Measurements from ENCODE around the gene PON2. TPM values are rescaled to one million over a fixed set of nuclear protein-coding genes. Genes with fewer than 3 reads are reported as not detected.
"Not testable (repeated sequence)": the region's sequence is repeated elsewhere in the genome, so short reads cannot be mapped to it uniquely, and the experiment has no call there.

Gene PON2
- 65.7 TPM for polyA plus RNA-seq (2013, experiment 1 of 2; ENCODE audit: insufficient read length)
- polyA plus RNA-seq (2013, experiment 2 of 2; ENCODE audit: insufficient read length) = 65.0 TPM

DNA sequence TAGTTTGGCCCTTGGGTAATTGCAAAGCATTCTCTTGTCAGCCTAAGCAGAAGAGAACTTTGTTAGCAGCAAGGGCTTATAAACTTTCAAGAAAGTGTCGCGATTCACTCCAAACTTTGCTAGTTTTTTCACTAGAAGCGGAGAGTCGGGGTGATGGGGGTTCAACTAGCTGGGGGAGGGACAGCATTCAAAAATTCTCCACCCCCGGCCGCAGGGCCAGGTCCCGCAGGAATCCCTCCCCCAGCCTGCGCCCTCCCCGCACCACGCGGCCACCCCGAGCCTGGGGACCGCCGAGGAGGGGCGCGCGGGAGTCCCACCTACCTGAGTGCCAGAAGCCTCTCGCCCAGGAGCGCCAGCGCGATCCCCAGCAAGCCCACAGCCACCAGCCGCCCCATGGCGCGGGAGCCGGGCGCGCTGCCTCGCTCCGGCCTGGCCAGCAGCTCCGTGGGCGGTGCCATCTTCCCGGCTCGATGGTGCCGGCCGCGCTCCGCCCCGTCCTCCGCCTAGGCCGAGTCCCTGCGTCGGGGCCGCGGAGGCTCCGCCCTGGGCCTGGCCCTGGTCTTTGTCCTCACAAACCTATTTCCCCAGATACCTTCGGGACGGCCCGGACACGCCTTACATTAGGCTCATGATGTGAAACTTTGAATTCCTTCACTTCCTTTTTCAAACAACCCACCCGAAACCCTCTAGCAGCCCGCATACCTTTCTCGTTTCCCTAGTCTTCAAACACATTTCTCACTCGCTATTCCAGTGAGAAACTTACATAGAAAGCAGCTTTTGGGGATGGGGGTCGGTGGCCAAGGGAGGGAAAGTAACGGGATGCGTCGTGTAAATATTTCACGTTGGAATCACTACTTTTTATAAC is at the start of gene PON2:
Gene PON2 (minus strand): TSS at position 472 of the 865 bp plus-strand sequence. CDS start 77 bp downstream, at position 395.
- DNase-seq = peak; percentile 86

DNA sequence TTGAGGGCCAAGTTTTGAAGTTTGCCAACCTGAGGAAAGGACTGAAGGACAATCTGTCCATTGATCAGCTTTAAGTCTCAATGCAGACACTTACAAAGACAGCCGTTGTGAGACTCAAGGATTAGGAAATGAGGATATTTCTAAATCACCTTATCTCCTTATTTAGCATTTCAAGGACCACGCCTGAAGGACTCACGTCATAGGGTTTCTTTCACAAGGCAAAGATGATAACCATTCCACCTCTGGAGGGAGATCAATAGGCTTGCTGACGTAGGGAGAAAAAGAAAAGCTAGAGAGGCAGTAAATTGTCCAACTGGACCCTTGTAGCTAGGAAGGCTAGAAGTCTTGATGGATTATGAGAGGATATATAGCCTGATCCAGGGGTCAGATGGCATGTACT is 47.6 kb upstream of the PON2 start:
- DNase-seq = no peak

DNA sequence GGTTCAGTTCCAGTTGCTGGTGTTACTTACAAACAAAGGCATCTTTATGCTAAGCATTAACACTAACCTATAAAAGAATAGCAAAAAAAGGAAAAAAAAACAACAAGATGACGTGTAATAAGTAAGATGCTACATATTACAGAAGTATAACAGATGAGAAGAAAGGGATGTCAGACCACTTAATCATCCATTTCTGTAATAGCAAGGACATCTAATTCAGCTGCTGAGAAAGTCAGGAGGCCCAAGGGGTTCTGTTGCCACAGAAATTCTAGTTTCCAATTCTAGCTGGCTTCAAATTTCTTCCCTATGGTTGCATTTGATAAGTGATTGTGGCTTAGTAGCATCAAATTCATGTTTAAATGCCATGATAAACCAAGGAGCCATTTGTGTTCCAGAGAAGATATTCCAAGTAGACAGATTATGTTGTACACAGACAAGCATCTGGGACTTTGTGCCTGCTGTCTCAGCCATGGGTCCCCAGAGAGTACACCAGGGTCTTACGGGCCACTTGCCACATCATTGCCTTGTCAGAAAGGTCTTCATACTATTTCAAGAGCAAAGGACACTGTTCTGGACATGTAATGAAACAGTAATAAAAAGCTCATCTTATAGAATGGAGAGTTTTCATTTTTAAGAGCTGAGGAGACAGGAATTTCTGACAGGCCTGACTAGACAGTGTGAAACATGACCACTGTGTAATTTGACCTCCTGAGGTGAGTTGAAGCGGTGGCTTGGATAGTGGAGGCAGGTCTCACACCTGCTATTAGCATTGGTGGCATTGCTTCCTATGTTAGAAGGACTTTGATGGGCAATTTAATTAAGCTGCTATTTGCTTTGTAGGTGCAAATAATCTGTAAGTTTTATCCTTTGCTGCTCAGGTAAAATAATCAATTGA is 46.7 kb upstream of the PON2 start:
- DNase-seq = peak; percentile 13

DNA sequence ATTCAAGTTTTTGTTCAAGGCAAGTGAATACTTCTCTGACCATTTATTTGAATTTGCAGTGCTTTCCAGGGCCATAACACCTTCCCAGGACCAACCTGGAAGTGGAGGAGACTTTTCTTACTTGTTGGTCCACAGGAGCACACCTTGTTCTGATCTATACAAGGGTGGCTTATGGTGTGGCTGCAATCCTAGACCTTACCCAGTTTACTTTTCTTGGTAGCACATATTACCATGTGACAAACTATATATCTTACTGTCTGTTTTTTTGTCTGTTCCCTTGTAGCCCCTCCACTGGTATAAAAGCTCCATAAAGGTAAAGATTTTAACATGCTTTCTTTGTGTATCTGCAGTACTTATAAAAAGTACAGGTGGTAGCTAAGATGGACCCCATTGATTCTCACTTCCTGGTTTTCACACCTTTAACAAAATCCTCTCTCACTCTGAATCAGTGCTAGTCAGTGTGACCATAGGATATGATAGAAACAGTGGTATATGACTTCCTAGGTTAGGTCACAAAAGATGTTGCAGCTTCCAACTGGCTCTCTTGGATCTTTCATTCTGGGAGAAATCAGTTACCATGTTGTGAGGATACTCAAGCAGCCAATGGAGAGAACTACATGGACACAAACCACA is 45.3 kb upstream of the PON2 start:
- no peak for DNase-seq

DNA sequence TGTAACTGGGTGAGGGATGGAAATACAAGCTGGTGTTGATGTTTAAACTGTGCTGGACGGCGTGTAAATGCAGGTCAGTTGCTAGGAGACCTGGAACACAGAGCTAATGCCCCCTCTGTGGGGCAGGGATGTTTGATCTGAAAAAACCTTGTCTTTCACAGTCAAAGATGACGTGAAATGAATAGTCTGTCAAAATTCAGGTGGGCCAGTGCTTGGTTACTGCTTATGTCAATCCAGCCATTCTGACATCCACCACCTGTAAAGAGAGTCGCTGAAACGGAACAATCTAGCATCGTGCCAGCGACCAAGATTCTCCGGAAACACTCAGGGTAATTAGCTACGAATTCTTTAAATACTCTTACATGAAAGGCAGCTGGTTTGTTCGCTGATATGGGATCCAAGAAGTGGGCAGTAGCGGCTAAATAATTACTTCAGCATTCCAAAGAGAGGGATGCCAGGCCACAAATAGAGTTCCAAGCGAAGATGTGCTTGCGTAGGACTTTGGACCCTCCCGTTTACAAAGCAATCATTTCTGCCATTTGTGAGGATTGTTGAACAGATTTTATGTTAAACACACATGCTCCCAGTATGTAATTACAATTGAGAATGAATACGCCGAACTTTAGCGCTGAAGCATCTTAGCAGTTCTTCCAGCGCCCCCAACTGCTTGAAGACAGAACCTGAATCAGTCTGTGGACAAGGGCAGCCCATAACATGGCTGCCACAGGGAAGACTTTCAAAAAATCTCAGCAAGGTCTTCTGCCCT is 43.6 kb upstream of the PON2 start:
- DNase-seq = peak; percentile 62

DNA sequence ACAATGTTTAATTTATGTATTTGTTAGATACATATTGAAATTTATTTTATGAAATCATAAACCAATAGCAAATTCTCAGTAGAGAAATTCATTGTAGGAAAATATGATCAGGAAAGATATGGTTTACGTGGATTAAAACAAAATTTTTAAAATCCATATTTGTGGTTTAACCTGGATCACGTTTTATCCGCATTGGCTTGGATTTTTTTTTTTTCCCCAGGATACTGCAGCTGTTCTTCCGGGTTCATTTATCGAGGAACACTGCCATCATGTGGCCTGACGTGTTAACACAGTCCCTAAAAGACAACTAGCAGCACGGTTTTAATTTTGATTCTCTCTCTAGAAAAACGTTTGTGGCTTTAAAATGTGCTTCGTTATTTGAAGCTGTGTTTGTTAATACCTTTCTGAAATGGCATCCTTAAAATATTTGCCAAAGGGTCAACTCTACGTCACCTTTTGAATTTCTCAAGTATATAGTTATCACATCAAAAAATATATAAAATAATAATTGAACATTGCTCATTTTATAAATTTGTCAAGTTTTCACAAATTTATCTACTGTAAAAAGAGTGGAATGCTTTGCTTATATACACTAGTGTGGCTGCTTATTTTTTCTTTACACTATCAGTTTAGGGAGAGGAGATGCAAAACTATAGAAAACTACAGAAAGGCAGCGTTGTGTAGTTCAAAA is 42.2 kb upstream of the PON2 start:
- peak; percentile 69 for DNase-seq

DNA sequence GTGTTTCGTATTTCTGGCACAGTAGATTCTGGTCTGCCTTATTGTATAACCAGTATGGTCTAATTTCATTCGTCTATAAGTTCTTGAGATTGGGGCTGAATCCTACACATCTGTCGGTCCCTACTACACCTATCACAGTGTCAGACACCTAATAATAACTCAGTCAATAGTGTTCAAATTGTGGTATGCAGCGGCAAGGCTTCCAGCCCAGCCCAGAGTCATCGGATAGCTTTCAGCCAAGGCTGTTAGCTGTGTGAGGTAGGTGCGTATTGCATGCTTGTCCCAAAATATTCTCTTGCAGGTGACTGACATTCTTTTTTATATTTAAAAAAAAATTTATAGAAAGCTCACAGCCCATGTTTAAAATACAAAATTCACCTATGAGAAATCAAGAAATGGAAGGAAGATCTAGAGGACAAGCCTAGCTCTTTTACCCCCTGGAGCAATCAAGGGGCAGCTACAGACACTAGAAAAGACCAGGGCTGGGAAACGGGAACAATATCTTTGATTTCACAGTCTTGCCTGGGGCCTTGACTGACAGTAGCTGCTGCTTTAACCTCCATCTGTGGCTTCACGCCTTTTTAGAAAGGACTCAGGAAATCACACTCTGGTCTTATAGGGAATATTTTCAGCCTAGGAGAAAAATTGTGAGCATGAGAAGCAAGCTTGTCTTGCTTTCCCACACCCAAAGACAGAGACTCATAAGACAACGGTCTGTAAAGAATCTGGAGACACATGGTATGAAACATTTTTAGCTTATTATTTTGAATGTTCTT is 41.4 kb upstream of the PON2 start:
- DNase-seq = no peak

DNA sequence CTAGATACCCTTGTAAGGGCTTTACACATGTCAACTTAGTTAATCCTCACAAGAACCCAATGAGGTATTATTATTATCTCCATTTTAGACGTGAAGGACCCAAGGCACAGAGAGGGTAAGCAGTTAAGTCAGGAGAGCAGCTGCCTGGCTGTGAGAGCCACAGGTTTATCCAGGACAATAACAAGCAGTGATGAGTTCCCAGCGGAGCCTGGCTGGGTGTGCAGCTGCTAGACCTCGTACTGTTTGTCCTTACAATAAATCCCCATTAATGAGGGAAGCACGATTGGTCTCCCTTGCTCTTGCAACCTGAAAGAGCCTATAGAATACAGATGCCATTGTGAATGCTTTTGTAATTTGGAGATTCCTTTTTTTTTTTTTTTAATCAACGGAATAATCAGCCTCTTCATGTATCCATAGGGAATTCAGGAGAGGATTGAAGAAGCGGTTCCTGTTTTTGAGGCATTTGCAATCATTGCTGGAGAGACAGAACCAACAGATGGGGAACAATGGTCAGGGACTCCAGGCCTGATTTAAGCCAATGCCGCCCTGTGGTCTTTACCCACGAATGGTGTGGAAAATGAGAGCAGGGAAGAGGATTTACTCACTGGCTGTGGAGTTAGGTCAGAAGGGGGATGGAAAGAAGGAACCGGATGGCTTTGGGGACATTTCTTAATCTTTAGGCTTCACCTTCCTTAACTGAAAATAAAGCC is 38.6 kb upstream of the PON2 start:
- DNase-seq = no peak

DNA sequence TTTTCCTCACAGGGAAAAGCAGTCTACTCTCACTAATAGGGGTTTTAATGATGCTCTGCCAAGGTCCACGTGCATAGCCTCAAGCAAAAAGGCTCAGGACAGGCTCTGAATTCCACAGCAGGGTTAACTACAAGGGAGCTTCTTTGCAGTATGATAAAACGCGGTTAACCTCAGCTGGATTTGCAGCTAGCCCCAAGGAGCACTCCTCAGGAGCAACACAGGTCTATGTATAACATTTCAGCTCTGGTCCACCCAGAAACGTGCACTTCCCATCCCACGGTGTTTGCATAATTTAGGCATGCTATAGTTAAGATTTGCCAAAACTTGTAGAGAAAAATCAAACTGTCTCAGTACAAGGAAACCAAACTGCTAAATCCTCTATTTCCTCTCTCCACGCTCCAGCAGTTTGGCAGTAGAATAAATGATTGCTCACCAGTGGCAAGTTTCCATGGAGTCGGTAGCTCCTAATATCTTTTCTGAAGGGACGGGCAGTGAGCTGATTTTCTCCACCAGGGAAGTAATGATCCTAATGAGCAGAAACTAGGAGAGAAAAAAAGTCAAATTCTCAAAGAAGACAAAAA is 37.8 kb upstream of the PON2 start:
- peak; percentile 50 for DNase-seq

DNA sequence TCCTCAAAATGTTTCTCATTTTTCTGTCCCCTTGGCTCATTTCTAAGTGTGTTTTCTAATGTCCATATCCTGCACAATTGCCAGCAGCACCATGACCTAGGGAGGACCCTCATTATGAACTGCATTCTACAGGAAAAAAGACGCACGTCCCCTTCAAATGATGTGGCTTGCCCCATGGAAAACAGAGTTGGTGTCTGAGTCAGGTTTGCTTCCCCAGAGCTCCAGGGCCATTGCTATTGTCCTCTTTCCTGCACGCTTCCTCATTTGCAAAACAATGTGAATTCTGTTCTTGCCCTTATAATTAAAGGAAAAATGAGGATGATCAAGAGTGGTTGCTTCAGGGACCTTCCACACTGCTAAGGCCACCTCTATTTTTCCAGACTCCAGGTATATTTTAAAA is 36.2 kb upstream of the PON2 start:
- DNase-seq = no peak

DNA sequence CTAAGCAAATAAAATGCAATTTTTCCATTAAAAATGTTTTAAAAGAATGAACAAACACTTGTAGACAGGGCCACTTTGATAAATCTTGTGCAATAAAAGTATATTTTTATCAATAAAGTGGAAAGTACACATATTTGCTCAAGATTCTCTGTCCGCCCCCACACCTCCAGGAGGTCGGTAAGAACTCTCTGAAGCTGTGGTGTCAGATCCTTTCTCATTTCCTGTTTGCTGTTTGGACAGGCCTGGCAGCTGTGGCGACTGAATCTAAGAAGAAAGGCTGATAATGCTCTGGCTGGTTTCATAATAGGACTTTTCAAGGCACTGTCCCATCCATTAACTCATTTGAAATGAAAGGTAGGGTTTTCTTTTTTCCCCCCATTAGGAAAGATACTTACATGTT is 35.6 kb upstream of the PON2 start:
- DNase-seq = peak; percentile 23

DNA sequence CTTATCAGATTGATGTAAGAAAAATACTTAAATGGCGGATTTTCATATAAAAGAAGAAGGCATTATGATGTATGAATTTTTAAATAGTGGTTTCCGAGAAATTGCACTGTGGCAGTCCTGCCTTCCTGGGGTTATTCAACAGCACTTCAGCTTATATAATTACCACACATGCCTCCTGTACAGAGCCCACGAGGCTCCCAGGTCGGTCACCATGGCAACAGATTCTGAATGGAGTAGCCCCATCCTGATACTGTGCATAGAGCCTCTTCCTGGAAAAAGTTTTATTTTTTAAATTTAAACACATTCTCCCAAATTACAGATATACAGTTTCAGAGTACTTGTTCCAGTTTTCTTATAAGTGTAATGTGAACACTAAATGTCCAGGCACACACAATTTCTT is 35.0 kb upstream of the PON2 start:
- DNase-seq = no peak

DNA sequence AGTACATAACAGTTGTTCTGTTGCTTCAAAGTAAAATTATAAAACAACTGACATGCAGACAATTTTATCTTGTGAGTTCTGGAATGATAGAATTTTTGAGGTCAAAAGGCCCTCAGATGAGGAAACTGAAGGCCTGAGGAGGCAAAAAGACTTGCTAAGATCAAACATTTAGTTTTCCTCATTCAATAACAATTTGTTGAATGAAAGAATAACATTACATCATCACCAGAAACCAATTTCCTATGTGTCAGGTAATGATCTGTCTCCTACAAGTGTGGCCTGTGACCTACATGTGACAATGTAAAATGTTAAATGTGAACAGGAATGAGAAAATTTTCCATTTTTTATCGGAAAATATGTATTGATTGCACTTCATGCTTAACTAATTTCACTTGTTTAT is 34.4 kb upstream of the PON2 start:
- no peak for DNase-seq

DNA sequence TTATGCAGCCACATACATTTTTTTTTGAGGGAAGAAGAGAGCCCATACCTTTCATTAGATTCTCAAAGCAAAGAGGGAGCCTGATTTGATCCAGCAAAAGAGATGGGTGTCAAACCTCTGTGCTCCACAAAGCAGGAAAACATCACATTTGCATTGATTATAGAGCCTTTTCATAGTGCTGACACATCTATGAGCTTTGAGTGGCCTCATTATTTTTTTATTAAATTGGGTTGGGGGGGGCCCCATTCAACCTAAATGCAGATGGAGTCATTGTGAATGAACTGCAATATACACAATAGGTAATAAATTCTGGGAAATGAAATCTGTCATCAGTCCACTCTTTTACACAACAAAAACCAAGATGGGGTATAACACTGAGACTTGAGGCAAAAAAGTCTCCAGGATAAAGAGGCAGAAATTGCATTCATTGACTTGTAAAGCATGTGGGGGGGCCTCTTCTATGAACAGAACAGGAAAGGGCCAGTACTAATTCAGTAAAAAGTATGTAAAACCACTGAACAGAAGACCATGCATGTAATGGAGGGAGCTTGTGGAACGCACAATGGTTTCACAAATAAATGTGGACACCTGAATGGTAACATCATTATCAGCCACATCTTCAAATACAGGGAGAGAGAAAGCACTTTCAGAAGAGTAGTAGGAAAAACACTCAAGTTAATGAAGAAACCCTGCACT is 33.2 kb upstream of the PON2 start:
- no peak for DNase-seq

DNA sequence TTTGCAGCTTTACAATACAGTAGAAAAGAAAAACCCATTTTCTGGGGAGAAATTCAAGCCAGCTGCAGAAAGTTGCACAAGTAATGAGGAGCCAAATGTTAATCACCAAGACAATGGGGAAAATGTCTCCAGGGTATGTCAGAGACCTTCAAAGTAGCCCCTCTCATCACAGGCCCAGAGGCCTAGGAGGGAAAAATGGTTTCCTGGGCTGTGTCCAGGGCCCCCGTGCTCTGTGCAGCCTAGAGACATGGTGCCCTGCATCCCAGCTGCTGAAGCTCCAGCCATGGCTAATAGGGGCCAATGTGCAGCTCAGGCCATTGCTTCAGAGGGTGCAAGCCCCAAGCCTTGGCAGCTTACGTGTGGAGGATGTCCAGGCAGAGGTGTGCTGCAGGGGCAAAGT is 25.8 kb upstream of the PON2 start:
- DNase-seq = not testable (repeated sequence)

DNA sequence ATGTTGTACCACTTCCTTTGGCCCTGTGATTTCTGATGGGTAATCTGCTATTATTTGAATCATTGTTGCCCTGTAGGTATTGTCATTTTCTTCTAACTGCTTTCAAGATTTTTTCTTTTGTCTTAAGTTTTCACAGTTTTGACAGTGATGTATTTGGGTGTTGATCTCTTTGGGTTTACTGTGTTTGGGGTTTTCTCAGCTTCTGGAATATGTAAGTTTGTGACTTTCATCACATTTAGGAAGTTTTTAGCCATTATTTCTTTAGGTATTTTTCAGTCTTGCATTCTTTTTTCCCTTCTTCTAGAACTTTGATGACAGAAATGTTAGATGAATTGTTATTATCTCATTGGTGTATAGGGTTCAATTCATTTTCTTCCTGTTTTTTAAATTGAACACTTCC is 23.1 kb upstream of the PON2 start:
- no peak for DNase-seq

DNA sequence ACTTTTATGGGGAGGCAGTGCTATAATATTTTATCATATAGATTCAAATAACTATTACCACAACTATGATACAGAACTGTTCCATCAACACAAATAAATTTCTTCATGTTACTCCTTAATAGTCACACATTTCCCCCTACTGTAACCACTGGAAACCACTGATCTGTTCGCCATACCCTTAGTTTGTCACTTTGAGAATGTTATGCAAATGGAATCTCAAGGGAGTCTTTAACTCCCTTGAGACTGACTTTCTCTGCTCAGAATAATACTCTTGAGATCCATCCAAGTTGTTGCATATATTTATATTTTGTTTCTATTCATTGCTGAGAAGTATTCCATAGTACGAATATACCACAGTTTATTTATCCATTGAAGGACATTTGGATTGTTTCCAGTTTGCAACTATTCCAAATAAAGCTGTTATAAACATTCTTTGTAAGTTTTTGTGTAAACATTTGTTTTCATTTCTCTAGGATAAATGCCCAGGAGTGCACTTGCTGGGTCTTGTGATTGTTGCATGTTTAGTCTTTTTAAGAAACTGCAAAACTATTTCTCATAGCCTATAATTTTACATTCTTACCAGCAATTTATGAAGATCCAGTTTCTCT is 19.7 kb upstream of the PON2 start:
- DNase-seq = no peak

DNA sequence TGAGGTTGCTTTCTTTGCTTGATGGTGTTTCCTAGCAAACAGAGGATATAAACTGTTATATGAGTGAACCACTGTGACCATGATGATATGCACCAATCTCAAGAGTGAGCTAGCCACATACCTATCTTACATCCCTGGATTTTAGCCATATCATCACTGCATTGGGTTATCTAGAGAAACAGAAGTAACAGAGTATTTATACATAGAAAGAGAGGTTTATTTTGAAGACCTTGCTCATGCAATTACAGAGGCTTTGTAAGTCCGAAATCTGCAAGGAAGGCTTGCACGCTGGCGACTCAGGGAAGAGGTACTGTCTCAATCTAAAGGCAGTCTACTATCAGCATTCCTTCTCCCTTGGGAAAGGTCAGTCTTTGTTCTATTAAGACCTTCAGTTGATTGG is 11.8 kb upstream of the PON2 start:
- DNase-seq = no peak

DNA sequence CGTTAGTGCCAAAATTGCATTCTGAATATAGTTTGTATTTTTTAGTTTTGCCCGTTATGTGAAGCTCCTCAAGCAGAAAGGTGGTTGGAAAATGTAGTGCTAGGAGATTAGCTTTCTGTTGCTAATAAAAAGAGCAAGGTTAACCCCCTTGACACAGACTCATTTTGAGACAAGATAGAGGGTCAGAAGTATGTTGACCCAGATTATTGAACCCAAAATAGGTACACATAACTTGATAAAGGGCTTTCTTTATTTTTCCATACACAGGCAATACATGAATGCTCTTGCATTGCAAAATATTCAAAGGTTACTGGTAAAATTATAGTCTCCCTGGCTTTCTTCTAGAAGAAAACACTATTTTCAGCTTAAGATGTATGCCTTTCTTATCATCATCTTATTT is 10.0 kb upstream of the PON2 start:
- no peak for DNase-seq
